ENCODE results near the gene EDEM1. TPM values are rescaled to one million over a fixed set of nuclear protein-coding genes. Genes with fewer than 3 reads are reported as not detected.

Gene EDEM1
- total RNA-seq, 1 donor from 2014 or later = 185 TPM

- peaks cover 65% of the 10 kb centered on the region for H3K36me3 Mint-ChIP-seq (ENCODE audit: low read depth)
- no peak for TF ChIP-seq CTCF (IDR thresholded peaks at IDR 0.05)
- no peak for DNase-seq
- CTCF ChIA-PET = interaction anchor here (1.4 kb wide), 1 partner anchor 49 kb away, joined by 3 read pairs; no protein-coding TSS in a partner anchor
- H3K27me3 Mint-ChIP-seq = no peaks in the 10 kb centered on the region
- intact Hi-C loops (cut with micrococcal nuclease) = no loop called here
- no peak overlapping the region for H3K27ac Mint-ChIP-seq
- POLR2A ChIA-PET = interaction anchor here (0.6 to 0.8 kb wide), 2 partner anchors 10 to 12 kb away, joined by 3 read pairs; no protein-coding TSS in a partner anchor
- ATAC-seq (ENCODE audit: low read depth) = no peak
- H3K4me3 Mint-ChIP-seq = no peak overlapping the region
- peaks cover 9% of the 10 kb centered on the region for H3K9me3 Mint-ChIP-seq
- H3K4me1 Mint-ChIP-seq = peaks cover 74% of the 10 kb centered on the region
Measured at GRCh38 chr3:5149306-5149880, 38.1 kb upstream of the EDEM1 start.

GRCh38 chr3:5151586-5151985 is 35.9 kb upstream of the EDEM1 start:
- peaks cover 48% of the 10 kb centered on the region for H3K36me3 Mint-ChIP-seq (ENCODE audit: low read depth)
- H3K27ac Mint-ChIP-seq = no peak overlapping the region
- ATAC-seq (ENCODE audit: low read depth) (no peak), DNase-seq (no peak)
- no peak for TF ChIP-seq CTCF (IDR thresholded peaks at IDR 0.05)
- CTCF ChIA-PET = no interaction called here
- H3K27me3 Mint-ChIP-seq = no peaks in the 10 kb centered on the region
- no peak overlapping the region for H3K4me3 Mint-ChIP-seq
- POLR2A ChIA-PET = no interaction called here
- no peaks in the 10 kb centered on the region for H3K9me3 Mint-ChIP-seq
- H3K4me1 Mint-ChIP-seq = peaks cover 72% of the 10 kb centered on the region
- intact Hi-C loops (cut with micrococcal nuclease) = no loop called here

- Mint-ChIP-seq H3K4me1 (peaks cover 78% of the 10 kb centered on the region), H3K36me3 (ENCODE audit: low read depth) (peaks cover 37% of the 10 kb centered on the region), H3K27ac (no peak overlapping the region), H3K27me3 (no peaks in the 10 kb centered on the region), H3K4me3 (no peak overlapping the region), H3K9me3 (no peaks in the 10 kb centered on the region)
- ATAC-seq (ENCODE audit: low read depth) = no peak
- ChIA-PET CTCF (no interaction called here), POLR2A (no interaction called here)
- intact Hi-C loops (cut with micrococcal nuclease) = loop anchor here (2.0 kb wide), 1 partner anchor 14 kb away; no protein-coding TSS in a partner anchor
- no peak for DNase-seq
- no peak for TF ChIP-seq CTCF (IDR thresholded peaks at IDR 0.05)
Measured at GRCh38 chr3:5153074-5153473, 34.4 kb upstream of the EDEM1 start.

- DNase-seq (no peak), ATAC-seq (ENCODE audit: low read depth) (no peak)
- Mint-ChIP-seq H3K27ac (no peak overlapping the region), H3K27me3 (no peaks in the 10 kb centered on the region), H3K36me3 (ENCODE audit: low read depth) (peaks cover 26% of the 10 kb centered on the region), H3K4me3 (no peak overlapping the region), H3K4me1 (peaks cover 70% of the 10 kb centered on the region), H3K9me3 (no peaks in the 10 kb centered on the region)
- ChIA-PET POLR2A (no interaction called here), CTCF (no interaction called here)
- intact Hi-C loops (cut with micrococcal nuclease) = no loop called here
- no peak for TF ChIP-seq CTCF (IDR thresholded peaks at IDR 0.05)
Measured at GRCh38 chr3:5155241-5155640, 32.3 kb upstream of the EDEM1 start.

- Mint-ChIP-seq H3K36me3 (ENCODE audit: low read depth) (peaks cover 9% of the 10 kb centered on the region), H3K9me3 (no peaks in the 10 kb centered on the region), H3K27me3 (no peaks in the 10 kb centered on the region), H3K4me1 (peaks cover 74% of the 10 kb centered on the region), H3K27ac (peak overlapping the region; percentile 12), H3K4me3 (no peak overlapping the region)
- DNase-seq (no peak), ATAC-seq (ENCODE audit: low read depth) (no peak)
- ChIA-PET CTCF (no interaction called here), POLR2A (no interaction called here)
- TF ChIP-seq CTCF (IDR thresholded peaks at IDR 0.05) = no peak
- intact Hi-C loops (cut with micrococcal nuclease) = loop anchor here (2.0 kb wide), 1 partner anchor 24 kb away; no protein-coding TSS in a partner anchor
Measured at GRCh38 chr3:5160321-5160720, 27.2 kb upstream of the EDEM1 start.

All from activated B cell treated with CpG ODN at 0.5 μM for 24 hours (primary cell).